GM12878 (cell line): Measurements from ENCODE around the gene RFT1. TPM values are rescaled to one million over a fixed set of nuclear protein-coding genes. Genes with fewer than 3 reads are reported as not detected.

Experiments
- ATAC-seq: fragments of 200-7000 bp; cut with Tn5 transposase; 3 replicates; pipeline ENCODE4 v1.9.1; 2020; ENCODE audit warnings: mild to moderate bottlenecking, moderate library complexity
- BruUV-seq: library from RNA; stranded (reverse); fragments of 400-500 nt; replicated peaks from 2 replicates; lab custom pipeline; 2021; lab: Mats Ljungman, UMichigan
- CTCF ChIA-PET: fragments of 300-600 bp; sonication (Branson Sonifier 250); formaldehyde crosslinking; extraction: SDS; loops from one replicate; lab custom pipeline; 2021; ENCODE audit warnings: inconsistent platforms; lab: Yijun Ruan, JAX
- POLR2A ChIA-PET: fragments of 350-600 bp; formaldehyde crosslinking; extraction: SDS; loops from one replicate; lab custom pipeline; 2021; ENCODE audit warnings: inconsistent platforms; lab: Charles Lee
- RAD21 ChIA-PET: fragments of 300-600 bp; sonication (Branson Sonifier 250); formaldehyde crosslinking; loops from one replicate; lab custom pipeline; 2023; ENCODE audit warnings: antibody characterized with exemption; ENCODE audit not compliant: unreplicated experiment; lab: Charles Lee
- SMC1A ChIA-PET: fragments of 300-600 bp; sonication (Branson Sonifier 250); formaldehyde crosslinking; loops from one replicate; lab custom pipeline; 2023; ENCODE audit not compliant: unreplicated experiment, uncharacterized antibody; lab: Charles Lee
- DNase-seq: peaks from one replicate; pipeline ENCODE4 v3.0.0-alpha.2; 2011; ENCODE audit warnings: low read depth, low spot score
- FAIRE-seq: peaks from 3 replicates; lab custom pipeline; 2011; peaks lifted over from hg19 to GRCh38; lab: Jason Lieb, UNC
- H2AFZ ChIP-seq: 2 replicates; pipeline ENCODE4 v1.6.0; 2011; ENCODE audit warnings: low read depth, low read length, control low read depth; ENCODE audit not compliant: control insufficient read depth
- H3K27ac ChIP-seq: 2 replicates; pipeline ENCODE4 v1.5.1; 2011; ENCODE audit warnings: control low read depth; ENCODE audit not compliant: control insufficient read depth, insufficient read depth
- H3K27me3 ChIP-seq, 2 experiments: replicated peaks in 1 of 2; 2 replicates each; pipeline versions ENCODE4 v1.6.0 to v1.6.1; 2011; ENCODE audit warnings: low read length in 1 of 2; ENCODE audit not compliant: control insufficient read depth in 2 of 2, insufficient read depth in 2 of 2
- H3K36me3 ChIP-seq, 2 experiments: 2 replicates each; pipeline ENCODE4 v1.5.1; 2011; ENCODE audit warnings: low read length in 1 of 2; ENCODE audit not compliant: control insufficient read depth in 2 of 2, insufficient read depth in 2 of 2
- H3K4me1 ChIP-seq: 2 replicates; pipeline ENCODE4 v1.6.1; 2011; ENCODE audit warnings: mild to moderate bottlenecking, low read length, moderate library complexity, mixed read lengths; ENCODE audit not compliant: control insufficient read depth, insufficient read depth
- H3K4me2 ChIP-seq: 2 replicates; pipeline ENCODE4 v1.6.0; 2011; ENCODE audit warnings: control low read depth; ENCODE audit not compliant: control insufficient read depth, insufficient read depth
- H3K4me3 ChIP-seq: fragments of 200-600 bp; sonication (generic); 2 replicates; pipeline ENCODE4 v1.5.1; 2016
- H3K79me2 ChIP-seq: 2 replicates; pipeline ENCODE4 v1.6.0; 2011; ENCODE audit warnings: low read length; ENCODE audit not compliant: control insufficient read depth, insufficient read depth
- H3K9ac ChIP-seq: 2 replicates; pipeline ENCODE4 v1.8.0; 2011; ENCODE audit warnings: low read length, control low read depth, mixed read lengths; ENCODE audit not compliant: control insufficient read depth, insufficient read depth
- H3K9me3 ChIP-seq: replicated peaks from 3 replicates; pipeline ENCODE4 v1.5.1; 2011; ENCODE audit warnings: mild to moderate bottlenecking, low read length; ENCODE audit not compliant: control insufficient read depth, insufficient read depth
- H4K20me1 ChIP-seq: 2 replicates; pipeline ENCODE4 v1.6.0; 2011; ENCODE audit not compliant: control insufficient read depth, insufficient read depth
- CBFB ChIP-seq: IDR thresholded peaks from 2 replicates; pipeline ENCODE4 v1.6.1; 2016; ENCODE audit warnings: antibody characterized with exemption, low read depth
- EED ChIP-seq: sonication (generic); IDR thresholded peaks from 2 replicates; pipeline ENCODE4 v1.6.1; 2016; ENCODE audit warnings: antibody characterized with exemption, low read depth
- ELK1 ChIP-seq: IDR thresholded peaks from 2 replicates; pipeline ENCODE4 v1.6.1; 2012; ENCODE audit warnings: low read depth, low read length, improper control_type of control experiment
- EP300 ChIP-seq, 2 experiments: fragments of 150-350 bp in 1 of 2; IDR thresholded peaks; 2 replicates each; pipeline ENCODE4 v1.6.1; 2011 to 2012; ENCODE audit warnings: low read depth in 2 of 2, low read length in 2 of 2, borderline replicate concordance in 1 of 2, improper control_type of control experiment in 1 of 2, inconsistent platforms in 1 of 2; ENCODE audit not compliant: control insufficient read depth in 1 of 2
- ETV6 ChIP-seq, 2 experiments: fragments of 450-650 bp in 1 of 2; IDR thresholded peaks in 1 of 2; conservative IDR thresholded peaks in 1 of 2; 2 replicates each; pipeline ENCODE4 v1.6.1; 2014; ENCODE audit warnings: antibody characterized with exemption in 1 of 2, borderline replicate concordance in 1 of 2, low read depth in 1 of 2, mild to moderate bottlenecking in 1 of 2, moderate library complexity in 1 of 2
- EZH2 ChIP-seq: IDR thresholded peaks from 2 replicates; pipeline ENCODE4 v1.6.1; 2012; ENCODE audit warnings: low read depth, mild to moderate bottlenecking, control low read depth, inconsistent platforms, low read length, borderline replicate concordance; ENCODE audit not compliant: control insufficient read depth
- GABPA ChIP-seq: IDR thresholded peaks from 2 replicates; pipeline ENCODE4 v1.6.1; 2014; ENCODE audit warnings: antibody characterized with exemption, low read depth, mild to moderate bottlenecking, inconsistent platforms
- HDAC6 ChIP-seq: fragments of 200-600 bp; sonication (generic); IDR thresholded peaks from one replicate; pipeline ENCODE4 v1.8.0; 2017; ENCODE audit warnings: antibody characterized with exemption; ENCODE audit not compliant: unreplicated experiment
- IKZF1 ChIP-seq: fragments of 450-650 bp; conservative IDR thresholded peaks from 2 replicates; pipeline ENCODE4 v1.6.1; 2017; ENCODE audit warnings: antibody characterized with exemption, mild to moderate bottlenecking
- IKZF2 ChIP-seq, 2 experiments: fragments of 450-650 bp; IDR thresholded peaks; 2 replicates each; pipeline ENCODE4 v1.6.1; 2017; ENCODE audit warnings: mild to moderate bottlenecking in 2 of 2, moderate library complexity in 2 of 2
- IRF4 ChIP-seq: IDR thresholded peaks from 2 replicates; pipeline ENCODE4 v1.6.1; 2011; ENCODE audit warnings: low read depth, low read length
- MTA3 ChIP-seq: IDR thresholded peaks from 2 replicates; pipeline ENCODE4 v1.6.1; 2012; ENCODE audit warnings: low read length, inconsistent platforms, borderline replicate concordance
- PAX5 ChIP-seq: IDR thresholded peaks from 2 replicates; pipeline ENCODE4 v1.6.1; 2011; ENCODE audit warnings: low read depth, low read length, borderline replicate concordance
- PRDM15 ChIP-seq: fragments of 450-650 bp; formaldehyde crosslinking; IDR thresholded peaks from 2 replicates; pipeline ENCODE4 v1.4.0; 2020; ENCODE audit warnings: mild to moderate bottlenecking, moderate library complexity
- SP1 ChIP-seq: IDR thresholded peaks from one replicate; pipeline ENCODE4 v1.6.1; 2011; ENCODE audit warnings: low read depth, low read length
- SPI1 ChIP-seq: IDR thresholded peaks from 2 replicates; pipeline ENCODE4 v1.6.1; 2011; ENCODE audit warnings: low read depth, mild to moderate bottlenecking, low read length, moderate library complexity, borderline replicate concordance; ENCODE audit not compliant: insufficient read depth
- SREBF1 ChIP-seq: IDR thresholded peaks from 2 replicates; pipeline ENCODE4 v1.6.1; 2012; ENCODE audit warnings: mild to moderate bottlenecking, low read length
- SRF ChIP-seq, 2 experiments: IDR thresholded peaks; 2 replicates each; pipeline ENCODE4 v1.6.1; 2011; ENCODE audit warnings: low read depth in 2 of 2, low read length in 2 of 2, mild to moderate bottlenecking in 1 of 2, moderate library complexity in 1 of 2
- WGBS: methylation state at CpG from one replicate; pipeline ENCODE4 v1.1.6; 2016; ENCODE audit warnings: low lambda C conversion rate; ENCODE audit not compliant: insufficient replicate concordance, insufficient coverage; ENCODE audit errors: missing lambda C conversion rate; 5-methylcytosine and 5-hydroxymethylcytosine counted together
- in situ Hi-C: fragments of 300-500 bp; cut with MboI; formaldehyde crosslinking; loops from 9 replicates; pipeline ENCODE4 v1.14.3; 2018; ENCODE audit warnings: mixed read lengths
- intact Hi-C: fragments of 100-400 bp; cut with micrococcal nuclease; formaldehyde crosslinking; loops from one replicate; pipeline ENCODE4 v1.14.2; 2022; ENCODE audit not compliant: unreplicated experiment
- polyA plus RNA-seq, 11 experiments: library from polyadenylated mRNA; depleted of rRNA in 4 of 11; unstranded in 6 of 11; stranded (reverse) in 5 of 11; fragments of >200 nt; fragmentation: Nextera tagmentation in 4 of 11; fragmentation: Illumina TruSeq in 1 of 11; extraction: Ambion mirVana in 4 of 11; extraction: Trizol in 1 of 11; gene quantifications; 1 replicate in 1 of 11; 2 replicates in 10 of 11; pipeline versions ENCODE4 v1.2.1 to v1.2.3, GENCODE V29; 2011 to 2016; ENCODE audit warnings: inconsistent platforms in 2 of 11, missing spikeins in 2 of 11, low read depth in 1 of 11
- total RNA-seq, 4 experiments: library from RNA; depleted of rRNA in 3 of 4; stranded (reverse); fragments of >200 nt in 3 of 4; fragmentation: Illumina TruSeq in 1 of 4; extraction: Trizol in 1 of 4; gene quantifications; 2 replicates each; pipeline versions ENCODE4 v1.2.1 to v1.2.3, GENCODE V29; 2013 to 2021

The RFT1 gene
- total and polyA plus RNA-seq, 10 of the 15 experiments (the other 5 are each of a cell fraction or from before 2014, with no cell fraction given) = 16.6 to 75.1 (median 34.5) TPM

- WGBS = 62% methylated on average over 4 of the region's 9 CpGs
- Histone ChIP-seq H3K4me1 (peaks cover 98% of the 10 kb centered on the region), H3K4me3 (peak overlapping the region; percentile 74), H2AFZ (no peak overlapping the region), H3K9ac (no peak overlapping the region; the same call in none of the 2 replicates), H3K9me3 (no peaks in the 10 kb centered on the region), H3K79me2 (peaks cover 100% of the 10 kb centered on the region), H3K27ac (peak overlapping the region; percentile 81), H3K27me3 (no peaks in the 10 kb centered on the region), H4K20me1 (no peaks in the 10 kb centered on the region), H3K4me2 (peak overlapping the region; percentile 81), H3K36me3 (peaks cover 17 to 25% of the 10 kb centered on the region in 2 experiments)
- FAIRE-seq (no peak), DNase-seq (no peak), ATAC-seq (no peak)
- POLR2A ChIA-PET = interaction anchor here (0.6 to 4.8 kb wide), 12 partner anchors 10 to 678 kb away, joined by 3 to 32 read pairs (median 6); partner anchors contain the start of gene PRKCD
- CTCF ChIA-PET = interaction anchor here (0.7 to 11.6 kb wide), 15 partner anchors 10 to 66 kb away, joined by 3 to 125 read pairs (median 4); partner anchors contain the start of gene PRKCD
- RAD21 ChIA-PET = interaction anchor here (0.9 to 5.3 kb wide), 14 partner anchors 9 to 67 kb away, joined by 3 to 44 read pairs (median 6); partner anchors contain the start of gene PRKCD
- BruUV-seq = no TSS peak
- TF ChIP-seq SRF (IDR thresholded peaks at IDR 0.05; ENCODE audit: low read depth in 2 of 2, low read length in 2 of 2) (no peak), SPI1 (peak; percentile 90), MTA3 (0 out of 2 replicates have a peak, but pooled peaks have one; percentile 67), ETV6 (conservative IDR thresholded peaks at IDR 0.05 in 1 of 2, IDR thresholded peaks at IDR 0.05 in 1 of 2; ENCODE audit: borderline replicate concordance in 1 of 2, low read depth in 1 of 2) (peak in 1 of 2 experiments; percentile 77; a peak in 1 of 4 replicates), HDAC6 (no peak), EZH2 (no peak), CBFB (0 out of 2 replicates have a peak, but pooled peaks have one; percentile 63), IKZF2 (IDR thresholded peaks at IDR 0.05) (peak; percentile 82 to 86; a peak in 2 of 4 replicates), SP1 (peak; percentile 7), EP300 (IDR thresholded peaks at IDR 0.05; ENCODE audit: borderline replicate concordance in 1 of 2, control insufficient read depth in 1 of 2, low read depth in 2 of 2, low read length in 2 of 2) (peak in 1 of 2 experiments; percentile 60; a peak in 1 of 4 replicates), PRDM15 (CRISPR knock-in tag) (no peak), IRF4 (peak; percentile 62; the same call in 1 of the 2 replicates), PAX5 (peak; percentile 64; the same call in 1 of the 2 replicates), EED (peak; percentile 95; the same call in 1 of the 2 replicates), GABPA (no peak), IKZF1 (peak; percentile 93; the same call in 1 of the 2 replicates), ELK1 (no peak), SREBF1 (no peak)
- in situ Hi-C loops (no loop called here), intact Hi-C loops (loop anchor here (1.0 kb wide), 1 partner anchor 10 kb away; no protein-coding TSS in a partner anchor)
- SMC1A ChIA-PET = interaction anchor here (0.7 to 4.2 kb wide), 11 partner anchors 9 to 42 kb away, joined by 3 to 30 read pairs (median 10); partner anchors contain the start of gene PRKCD
Observed at GRCh38 chr3:53169832-53170324, 39.6 kb upstream of the RFT1 start.
